HL-60 (cell line): ENCODE data around the gene MT1H.

Experiments
- DNase-seq, 2 experiments: peaks; one replicate each; pipeline ENCODE4 v3.0.0-alpha.2; 2010 to 2020; ENCODE audit warnings: low read depth in 1 of 2, low spot score in 1 of 2
- H3K27ac ChIP-seq: fragments of 250-450 bp; sonication (Bioruptor Pico); replicated peaks from 2 replicates; pipeline ENCODE4 v1.5.1; 2020; ENCODE audit warnings: mild to moderate bottlenecking, moderate library complexity
- H3K27me3 ChIP-seq: fragments of 250-450 bp; sonication (Bioruptor Pico); 2 replicates; pipeline ENCODE4 v1.5.1; 2021; ENCODE audit warnings: mild to moderate bottlenecking, moderate library complexity; ENCODE audit not compliant: insufficient read depth, poor library complexity, severe bottlenecking
- H3K4me3 ChIP-seq: replicated peaks from 2 replicates; pipeline ENCODE4 v1.5.1; 2011; ENCODE audit warnings: mild to moderate bottlenecking, control low read depth, low read length; ENCODE audit not compliant: insufficient read depth
- CTCF ChIP-seq: IDR thresholded peaks from one replicate; pipeline ENCODE4 v1.5.1; 2011; ENCODE audit warnings: low read length, control low read depth, inconsistent platforms; ENCODE audit not compliant: insufficient read depth
- GABPA ChIP-seq: IDR thresholded peaks from 2 replicates; pipeline ENCODE4 v1.6.1; 2012; ENCODE audit warnings: low read depth
- POLR2AphosphoS5 ChIP-seq: IDR thresholded peaks from 2 replicates; pipeline ENCODE4 v1.6.1; 2012; ENCODE audit warnings: low read depth
- SPI1 ChIP-seq: IDR thresholded peaks from 2 replicates; pipeline ENCODE4 v1.6.1; 2012; ENCODE audit warnings: low read depth, mild to moderate bottlenecking, borderline replicate concordance
- TF ChIP-seq, protein P1 (sequence below): IDR thresholded peaks from 2 replicates; pipeline ENCODE4 v1.6.1; 2012; ENCODE audit warnings: low read depth; ENCODE audit not compliant: insufficient replicate concordance

The MT1H gene

GRCh38 chr16:56623637-56624036, 46.0 kb upstream of the MT1H start:
- Histone ChIP-seq H3K27me3 (peaks cover 13% of the 10 kb centered on the region), H3K27ac (no peak overlapping the region), H3K4me3 (no peak overlapping the region)
- TF ChIP-seq, protein P1, sequence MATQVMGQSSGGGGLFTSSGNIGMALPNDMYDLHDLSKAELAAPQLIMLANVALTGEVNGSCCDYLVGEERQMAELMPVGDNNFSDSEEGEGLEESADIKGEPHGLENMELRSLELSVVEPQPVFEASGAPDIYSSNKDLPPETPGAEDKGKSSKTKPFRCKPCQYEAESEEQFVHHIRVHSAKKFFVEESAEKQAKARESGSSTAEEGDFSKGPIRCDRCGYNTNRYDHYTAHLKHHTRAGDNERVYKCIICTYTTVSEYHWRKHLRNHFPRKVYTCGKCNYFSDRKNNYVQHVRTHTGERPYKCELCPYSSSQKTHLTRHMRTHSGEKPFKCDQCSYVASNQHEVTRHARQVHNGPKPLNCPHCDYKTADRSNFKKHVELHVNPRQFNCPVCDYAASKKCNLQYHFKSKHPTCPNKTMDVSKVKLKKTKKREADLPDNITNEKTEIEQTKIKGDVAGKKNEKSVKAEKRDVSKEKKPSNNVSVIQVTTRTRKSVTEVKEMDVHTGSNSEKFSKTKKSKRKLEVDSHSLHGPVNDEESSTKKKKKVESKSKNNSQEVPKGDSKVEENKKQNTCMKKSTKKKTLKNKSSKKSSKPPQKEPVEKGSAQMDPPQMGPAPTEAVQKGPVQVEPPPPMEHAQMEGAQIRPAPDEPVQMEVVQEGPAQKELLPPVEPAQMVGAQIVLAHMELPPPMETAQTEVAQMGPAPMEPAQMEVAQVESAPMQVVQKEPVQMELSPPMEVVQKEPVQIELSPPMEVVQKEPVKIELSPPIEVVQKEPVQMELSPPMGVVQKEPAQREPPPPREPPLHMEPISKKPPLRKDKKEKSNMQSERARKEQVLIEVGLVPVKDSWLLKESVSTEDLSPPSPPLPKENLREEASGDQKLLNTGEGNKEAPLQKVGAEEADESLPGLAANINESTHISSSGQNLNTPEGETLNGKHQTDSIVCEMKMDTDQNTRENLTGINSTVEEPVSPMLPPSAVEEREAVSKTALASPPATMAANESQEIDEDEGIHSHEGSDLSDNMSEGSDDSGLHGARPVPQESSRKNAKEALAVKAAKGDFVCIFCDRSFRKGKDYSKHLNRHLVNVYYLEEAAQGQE: no peak
- TF ChIP-seq CTCF (no peak), GABPA (no peak), POLR2AphosphoS5 (no peak), SPI1 (no peak)
- DNase-seq: no peak

DNA sequence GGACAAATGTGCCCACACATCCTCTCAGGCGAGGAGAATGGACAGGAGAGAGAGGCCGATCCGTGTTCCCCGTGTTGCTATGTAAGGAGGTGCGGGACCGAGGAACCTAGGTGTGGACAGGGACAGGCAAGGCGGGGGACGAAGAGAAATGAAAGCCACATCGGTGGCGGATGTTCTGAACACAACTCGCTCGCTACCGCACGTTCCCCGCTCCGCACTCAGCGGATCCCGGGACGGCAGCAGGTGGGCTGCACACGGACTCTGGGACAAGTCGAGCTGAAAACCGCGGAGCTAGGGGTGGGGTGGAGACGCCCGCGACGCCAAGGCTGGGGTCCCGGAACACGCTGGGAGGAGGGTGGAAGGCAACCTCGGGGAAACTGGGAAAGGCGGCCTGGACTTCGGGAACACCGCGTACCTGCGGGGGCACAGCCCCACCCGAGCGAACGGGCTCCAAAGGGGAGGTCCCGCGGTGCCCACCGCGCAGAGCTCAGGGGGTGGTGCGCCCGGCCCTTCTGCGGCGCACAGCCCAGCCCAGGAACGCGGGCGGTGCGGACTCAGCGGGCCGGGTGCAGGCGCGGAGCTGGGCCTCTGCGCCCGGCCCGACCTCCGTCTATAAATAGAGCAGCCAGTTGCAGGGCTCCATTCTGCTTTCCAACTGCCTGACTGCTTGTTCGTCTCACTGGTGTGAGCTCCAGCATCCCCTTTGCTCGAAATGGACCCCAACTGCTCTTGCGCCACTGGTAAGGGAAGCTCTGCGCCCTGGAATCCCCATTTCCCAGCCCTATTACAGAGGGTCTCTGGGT, 44.3 kb upstream of the MT1H start, which contains the start of gene MT1E:
Gene MT1E, plus strand, starts transcription at position 642 of the 803 bp plus-strand sequence. Its CDS starts 71 bp downstream, at position 713.
- DNase-seq: peak; percentile 42 to 60
- no peak within 1 kb of the TSS; the same call in 1 of the 2 replicates for H3K27ac ChIP-seq
- TF ChIP-seq POLR2AphosphoS5: no peak
- no peak for TF ChIP-seq CTCF
- no peak for TF ChIP-seq GABPA
- TF ChIP-seq, protein P1: no peak
- no peak for TF ChIP-seq SPI1
- H3K27me3 ChIP-seq: peaks cover 21% of the 10 kb centered on the region
- peak within 1 kb of the TSS; percentile 46 for H3K4me3 ChIP-seq

GRCh38 chr16:56625943-56626654, 43.5 kb upstream of the MT1H start:
- Histone ChIP-seq H3K27me3 (peaks cover 29% of the 10 kb centered on the region), H3K27ac (no peak overlapping the region), H3K4me3 (peak overlapping the region; percentile 46)
- TF ChIP-seq GABPA (no peak), CTCF (no peak), POLR2AphosphoS5 (no peak), SPI1 (no peak)
- TF ChIP-seq, protein P1: no peak
- DNase-seq: no peak
